ENCODE measurements around the gene CLDN6.
"Not testable (repeated sequence)": the region's sequence is repeated elsewhere in the genome, so short reads cannot be mapped to it uniquely, and the experiment has no call there.

Gene CLDN6

GRCh38 chr16:3056336-3057180 is 38.6 kb upstream of the CLDN6 start:
- peak overlapping the region; percentile 47 for H3K4me3 Mint-ChIP-seq
- no peak overlapping the region for H3K27ac Mint-ChIP-seq
- H3K27me3 Mint-ChIP-seq: no peaks in the 10 kb centered on the region
- peaks cover 9% of the 10 kb centered on the region for H3K36me3 Mint-ChIP-seq (ENCODE audit: low read depth)
- no peaks in the 10 kb centered on the region for H3K9me3 Mint-ChIP-seq
- peaks cover 50% of the 10 kb centered on the region for H3K4me1 Mint-ChIP-seq (ENCODE audit: low read depth)

- H3K27ac Mint-ChIP-seq; H3K9me3 Mint-ChIP-seq; H3K27me3 Mint-ChIP-seq; H3K36me3 Mint-ChIP-seq (ENCODE audit: low read depth); H3K4me3 Mint-ChIP-seq: not testable (repeated sequence)
- peaks cover 49% of the 10 kb centered on the region for H3K4me1 Mint-ChIP-seq (ENCODE audit: low read depth)
Measured at GRCh38 chr16:3055734-3056115, 37.7 kb upstream of the CLDN6 start.

GRCh38 chr16:3054965-3055733 is 37.2 kb upstream of the CLDN6 start:
- Mint-ChIP-seq H3K4me1 (ENCODE audit: low read depth) (peaks cover 44% of the 10 kb centered on the region), H3K9me3 (no peaks in the 10 kb centered on the region), H3K27me3 (no peaks in the 10 kb centered on the region), H3K4me3 (peak overlapping the region; percentile 27), H3K27ac (no peak overlapping the region), H3K36me3 (ENCODE audit: low read depth) (peaks cover 9% of the 10 kb centered on the region)

- peaks cover 38% of the 10 kb centered on the region for H3K4me1 Mint-ChIP-seq (ENCODE audit: low read depth)
- not testable (repeated sequence) for H3K4me3 Mint-ChIP-seq; H3K27me3 Mint-ChIP-seq; H3K36me3 Mint-ChIP-seq (ENCODE audit: low read depth); H3K9me3 Mint-ChIP-seq; H3K27ac Mint-ChIP-seq
Measured at GRCh38 chr16:3053330-3053710, 35.3 kb upstream of the CLDN6 start.

- not testable (repeated sequence) for H3K27ac Mint-ChIP-seq; H3K9me3 Mint-ChIP-seq; H3K4me3 Mint-ChIP-seq; H3K36me3 Mint-ChIP-seq (ENCODE audit: low read depth); H3K27me3 Mint-ChIP-seq
- H3K4me1 Mint-ChIP-seq (ENCODE audit: low read depth): peaks cover 40% of the 10 kb centered on the region
Measured at GRCh38 chr16:3052571-3053329, 34.8 kb upstream of the CLDN6 start.

GRCh38 chr16:3051494-3051893 is 33.5 kb upstream of the CLDN6 start:
- no peak overlapping the region for H3K27ac Mint-ChIP-seq
- no peak overlapping the region for H3K4me3 Mint-ChIP-seq
- peaks cover 5% of the 10 kb centered on the region for H3K36me3 Mint-ChIP-seq (ENCODE audit: low read depth)
- peaks cover 27% of the 10 kb centered on the region for H3K4me1 Mint-ChIP-seq (ENCODE audit: low read depth)
- no peaks in the 10 kb centered on the region for H3K9me3 Mint-ChIP-seq
- peaks cover 14% of the 10 kb centered on the region for H3K27me3 Mint-ChIP-seq

- peaks cover 5% of the 10 kb centered on the region for H3K36me3 Mint-ChIP-seq (ENCODE audit: low read depth)
- H3K4me1 Mint-ChIP-seq (ENCODE audit: low read depth): peaks cover 24% of the 10 kb centered on the region
- no peaks in the 10 kb centered on the region for H3K9me3 Mint-ChIP-seq
- H3K4me3 Mint-ChIP-seq: no peak overlapping the region
- H3K27ac Mint-ChIP-seq: no peak overlapping the region
- peaks cover 14% of the 10 kb centered on the region for H3K27me3 Mint-ChIP-seq
Measured at GRCh38 chr16:3051009-3051408, 33.0 kb upstream of the CLDN6 start.

- Mint-ChIP-seq H3K4me3 (no peak overlapping the region), H3K9me3 (no peaks in the 10 kb centered on the region), H3K4me1 (ENCODE audit: low read depth) (peaks cover 21% of the 10 kb centered on the region), H3K27ac (no peak overlapping the region), H3K36me3 (ENCODE audit: low read depth) (peaks cover 5% of the 10 kb centered on the region), H3K27me3 (peaks cover 15% of the 10 kb centered on the region)
Measured at GRCh38 chr16:3050487-3050886, 32.5 kb upstream of the CLDN6 start.

- H3K27ac Mint-ChIP-seq: no peak overlapping the region
- peaks cover under 1% of the 10 kb centered on the region for H3K36me3 Mint-ChIP-seq (ENCODE audit: low read depth)
- peaks cover 20% of the 10 kb centered on the region for H3K27me3 Mint-ChIP-seq
- H3K4me1 Mint-ChIP-seq (ENCODE audit: low read depth): peaks cover 21% of the 10 kb centered on the region
- no peaks in the 10 kb centered on the region for H3K9me3 Mint-ChIP-seq
- H3K4me3 Mint-ChIP-seq: no peak overlapping the region
Measured at GRCh38 chr16:3049921-3050481, 32.0 kb upstream of the CLDN6 start.

- Mint-ChIP-seq H3K36me3 (ENCODE audit: low read depth) (no peaks in the 10 kb centered on the region), H3K4me3 (no peak overlapping the region), H3K4me1 (ENCODE audit: low read depth) (peaks cover 17% of the 10 kb centered on the region), H3K27ac (no peak overlapping the region), H3K9me3 (no peaks in the 10 kb centered on the region), H3K27me3 (peaks cover 39% of the 10 kb centered on the region)
Measured at GRCh38 chr16:3047387-3047720, 29.4 kb upstream of the CLDN6 start.

- no peak overlapping the region for H3K27ac Mint-ChIP-seq
- peaks cover 17% of the 10 kb centered on the region for H3K4me1 Mint-ChIP-seq (ENCODE audit: low read depth)
- H3K9me3 Mint-ChIP-seq: no peaks in the 10 kb centered on the region
- peaks cover 39% of the 10 kb centered on the region for H3K27me3 Mint-ChIP-seq
- H3K36me3 Mint-ChIP-seq (ENCODE audit: low read depth): no peaks in the 10 kb centered on the region
- H3K4me3 Mint-ChIP-seq: no peak overlapping the region
Measured at GRCh38 chr16:3046641-3047386, 28.8 kb upstream of the CLDN6 start.

GRCh38 chr16:3045758-3046640 is 28.0 kb upstream of the CLDN6 start, which contains the start of gene MMP25:
Gene MMP25, plus strand, starts transcription at chr16:3046561. Its CDS starts 357 bp downstream, at chr16:3046918.
- Mint-ChIP-seq H3K27me3 (peaks cover 39% of the 10 kb centered on the region), H3K27ac (no peak within 1 kb of the TSS), H3K4me1 (ENCODE audit: low read depth) (peaks cover 17% of the 10 kb centered on the region), H3K4me3 (peak within 1 kb of the TSS; percentile 65), H3K9me3 (no peaks in the 10 kb centered on the region), H3K36me3 (ENCODE audit: low read depth) (no peaks in the 10 kb centered on the region)

- Mint-ChIP-seq H3K9me3 (no peaks in the 10 kb centered on the region), H3K36me3 (ENCODE audit: low read depth) (no peaks in the 10 kb centered on the region), H3K27me3 (peaks cover 45% of the 10 kb centered on the region), H3K27ac (no peak overlapping the region), H3K4me1 (ENCODE audit: low read depth) (peaks cover 18% of the 10 kb centered on the region), H3K4me3 (peak overlapping the region; percentile 65)
Measured at GRCh38 chr16:3044708-3045107, 26.7 kb upstream of the CLDN6 start.
